ENCODE data around the gene TRPV6.

Gene TRPV6

DNA sequence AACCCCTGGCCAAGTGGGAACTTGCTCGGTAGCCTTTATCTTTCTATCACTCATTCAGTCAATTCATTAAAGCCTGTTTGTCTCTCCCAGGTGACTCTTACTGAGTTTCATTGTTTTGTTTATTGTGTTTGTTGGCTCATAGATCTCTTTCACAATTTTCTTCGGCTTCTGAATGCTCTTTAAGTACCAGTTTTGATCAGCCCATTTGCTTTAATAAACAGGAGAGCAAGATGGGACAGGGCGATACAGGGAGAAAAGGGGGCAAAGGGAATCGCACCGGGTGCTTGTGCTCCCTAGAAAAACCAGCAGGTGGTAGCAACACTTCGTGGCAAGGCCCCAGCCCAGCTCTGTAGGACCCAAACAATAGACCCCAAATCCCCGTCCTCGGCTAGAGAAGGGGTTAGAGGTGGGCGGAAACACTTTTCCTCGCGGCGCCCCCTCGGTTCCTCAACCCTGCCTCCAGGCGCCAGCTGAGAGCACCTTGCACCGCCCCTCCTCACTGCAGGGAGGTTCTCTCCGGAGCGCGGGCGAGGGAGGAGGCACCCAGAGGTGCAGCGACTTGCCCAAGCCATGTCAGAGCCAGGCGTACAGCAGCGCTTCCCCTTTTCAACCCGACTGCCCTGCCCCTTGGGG, 31.7 kb downstream of the TRPV6 start:
- DNase-seq (ENCODE audit: low read depth) = peak; percentile 57

DNA sequence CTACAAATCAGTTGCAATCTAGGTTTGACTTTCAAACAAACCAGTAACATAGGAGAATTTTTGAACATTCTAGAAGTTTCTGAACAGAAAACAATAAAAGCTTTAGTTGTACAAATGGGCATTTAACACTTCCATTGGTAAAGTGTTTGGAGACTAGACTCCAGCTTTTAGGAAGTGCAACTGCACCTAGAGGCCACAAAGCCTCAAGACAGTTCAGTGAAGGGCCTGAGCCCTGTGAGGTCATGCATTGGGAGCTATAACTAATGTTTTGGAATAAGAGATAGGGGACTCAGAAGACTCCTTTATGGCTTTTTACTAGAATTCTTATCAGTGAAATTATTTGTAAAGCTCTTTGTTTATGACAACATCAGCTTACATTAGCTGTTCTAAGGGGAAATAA, 33.6 kb downstream of the TRPV6 start:
- DNase-seq (ENCODE audit: low read depth) = no peak

DNA sequence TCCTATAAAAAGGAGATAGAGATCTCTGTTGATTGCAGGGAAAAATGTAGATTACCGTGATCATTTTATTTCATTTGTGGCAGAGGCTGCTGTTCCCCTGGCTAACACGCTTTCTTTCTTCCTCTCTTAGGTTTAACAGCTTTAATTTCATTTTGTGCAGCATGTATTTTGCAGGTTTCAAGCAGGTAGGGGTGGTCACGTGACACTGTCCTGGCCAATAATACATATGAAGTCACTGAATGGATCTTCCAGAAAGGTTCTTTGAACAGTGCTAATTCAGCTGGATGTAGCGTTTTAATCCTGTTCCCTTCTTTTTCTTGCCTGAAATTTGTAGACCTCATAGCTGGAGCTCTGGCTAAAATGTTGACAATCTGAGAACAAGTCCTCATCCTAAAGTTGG, 34.3 kb downstream of the TRPV6 start:
- DNase-seq (ENCODE audit: low read depth) = no peak

DNA sequence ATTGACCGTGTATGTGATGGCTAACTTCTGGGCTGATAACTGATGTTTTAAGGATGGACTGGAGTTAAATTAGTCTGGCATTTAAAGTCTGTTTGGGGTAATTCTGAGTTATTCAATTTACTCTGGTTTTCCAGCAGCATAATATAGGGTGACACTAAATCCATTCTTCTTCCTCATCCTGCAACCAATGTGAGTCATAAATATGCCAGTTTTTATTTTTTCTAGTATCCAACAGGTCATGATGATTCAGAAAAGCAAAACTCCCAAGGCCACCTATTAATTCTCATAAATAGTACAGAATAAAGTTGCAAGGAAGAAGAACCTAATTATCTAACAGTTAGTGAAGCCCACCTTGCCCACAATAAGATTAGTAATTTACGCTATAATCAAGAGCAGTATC, 38.2 kb downstream of the TRPV6 start:
- no peak for DNase-seq (ENCODE audit: low read depth)

DNA sequence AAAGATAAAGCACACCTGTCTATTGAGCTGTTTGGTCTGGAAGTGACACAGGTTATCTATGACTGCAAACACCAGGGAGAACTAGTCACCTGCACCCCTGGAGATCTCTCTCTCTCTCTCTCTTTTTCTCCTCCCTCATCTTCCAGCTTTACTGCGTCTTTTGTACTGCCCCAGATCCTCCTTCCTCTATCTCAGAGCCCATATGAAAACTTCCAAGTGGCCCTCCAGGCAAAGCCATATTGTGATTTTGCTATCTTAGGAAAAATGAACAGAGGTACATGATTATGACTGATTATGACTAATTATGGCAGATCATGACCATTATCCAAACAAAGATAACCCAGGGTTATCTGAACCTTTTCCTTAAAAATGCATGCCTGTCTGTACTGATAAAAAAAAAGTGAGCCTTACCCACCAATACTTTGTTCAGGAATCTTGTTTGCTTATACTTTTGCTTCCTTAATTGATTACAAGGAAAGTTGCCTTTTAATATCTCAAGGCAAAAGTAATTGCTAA, 43.2 kb downstream of the TRPV6 start:
- no peak for DNase-seq (ENCODE audit: low read depth)

DNA sequence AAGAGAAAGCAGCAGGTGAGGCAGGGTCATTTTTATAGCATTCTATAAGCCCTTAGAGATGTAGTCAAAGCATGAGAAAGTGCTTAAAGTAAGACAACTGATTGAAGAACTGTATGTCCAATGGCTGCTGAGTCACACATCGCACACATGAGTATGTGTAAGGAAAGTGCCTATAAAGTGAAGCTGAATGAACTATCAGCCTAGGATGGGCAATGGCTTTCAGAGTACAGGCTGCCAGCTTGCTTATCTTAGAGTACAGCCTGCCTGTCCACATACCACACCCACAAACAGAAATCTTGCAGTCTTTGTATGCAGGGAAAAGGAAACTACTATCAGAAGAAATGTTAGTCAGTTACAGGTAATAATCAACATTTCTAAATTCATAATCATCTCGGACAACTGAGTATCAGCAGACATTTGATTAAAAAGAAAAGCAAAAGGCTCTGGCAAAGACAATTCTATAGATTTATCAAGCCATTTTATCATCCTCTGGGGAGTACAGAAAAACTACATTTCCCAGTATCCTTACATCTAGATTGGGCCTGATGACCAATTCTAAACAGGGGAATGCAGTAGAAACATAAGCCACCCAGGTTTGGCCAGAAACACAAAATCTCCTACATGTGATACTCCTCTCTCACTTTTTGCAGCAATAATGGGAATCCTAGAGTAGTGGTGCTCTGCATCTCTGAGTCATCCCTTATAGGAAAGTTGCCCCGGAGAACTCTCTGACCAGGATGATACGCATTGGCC, 46.9 kb downstream of the TRPV6 start:
- no peak for DNase-seq (ENCODE audit: low read depth)

DNA sequence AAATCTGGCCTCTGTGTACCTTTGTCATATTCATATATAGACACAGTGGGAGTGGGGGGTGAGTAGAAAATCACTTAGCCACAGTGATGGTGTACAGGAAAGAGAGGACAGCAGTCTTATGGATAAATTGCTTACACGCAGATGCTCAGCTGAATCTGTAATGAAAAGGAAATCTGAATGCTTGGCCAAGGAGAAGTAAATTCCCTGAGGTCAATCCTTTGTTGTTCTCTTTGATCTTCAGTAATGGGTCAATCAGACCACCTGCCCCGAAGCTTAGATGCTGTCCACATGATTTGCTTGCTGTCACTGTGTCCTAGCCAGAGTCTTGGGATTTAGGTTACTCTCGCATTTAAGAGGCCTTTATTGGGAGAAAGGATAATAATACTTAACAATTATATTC, 49.1 kb downstream of the TRPV6 start:
- no peak for DNase-seq (ENCODE audit: low read depth)

DNA sequence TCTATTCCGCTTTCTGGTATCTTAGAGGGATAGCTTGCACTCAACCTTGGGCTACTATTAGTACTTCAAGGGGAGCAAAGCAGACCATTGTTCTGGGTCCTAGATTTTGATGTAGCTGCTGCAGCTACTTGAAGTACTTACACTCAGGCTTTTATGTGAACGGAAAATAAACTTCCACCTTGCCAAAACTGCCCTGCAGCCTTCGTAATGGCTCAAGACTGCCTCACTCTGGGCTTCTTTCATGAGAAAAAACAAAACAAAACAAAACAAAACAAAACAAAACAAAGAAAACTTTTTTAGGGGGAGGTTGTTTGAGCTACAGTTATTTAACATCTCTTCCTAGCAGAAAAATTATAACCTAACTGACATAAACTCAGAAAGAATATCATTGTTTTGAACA, 50.1 kb downstream of the TRPV6 start:
- no peak for DNase-seq (ENCODE audit: low read depth)

DNA sequence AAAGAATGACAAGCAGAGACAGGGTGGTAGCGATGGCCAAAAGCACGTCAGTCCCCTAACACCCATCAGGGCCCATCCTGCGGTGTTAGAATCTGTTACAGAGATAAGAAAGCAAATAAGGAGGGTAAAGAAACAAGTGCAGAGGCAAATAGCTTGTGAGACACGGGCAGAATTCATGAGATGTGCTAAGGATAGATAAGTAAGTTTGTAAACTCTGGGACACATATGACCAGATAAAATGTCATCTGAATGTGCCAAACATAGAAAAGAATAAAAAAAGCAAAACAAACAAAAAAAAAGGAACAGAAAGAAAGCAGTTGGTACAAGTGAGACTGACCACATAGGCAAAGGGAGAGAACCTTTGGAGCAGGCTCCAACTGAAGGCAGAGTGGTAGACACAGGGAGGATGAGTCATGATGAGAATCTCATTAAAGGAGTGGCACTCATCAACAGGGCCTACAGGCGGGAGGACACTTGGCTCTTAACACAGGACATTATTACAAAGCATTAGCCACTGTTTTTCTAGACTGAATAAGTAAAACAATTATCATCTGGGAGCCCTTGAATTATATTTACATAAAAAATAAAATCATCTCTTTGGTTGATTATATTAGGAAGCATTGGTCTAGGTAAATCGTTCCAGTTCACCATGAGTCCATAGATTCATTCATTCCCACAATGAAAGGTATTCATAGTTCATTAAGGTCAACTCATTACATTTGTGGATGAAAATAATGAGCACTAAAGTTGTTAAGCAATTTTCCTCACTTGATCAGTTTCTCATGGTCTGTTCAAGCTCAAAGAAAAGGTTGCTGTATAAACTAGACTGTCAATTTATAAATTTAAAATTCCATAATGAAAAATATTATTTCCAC, 52.1 kb downstream of the TRPV6 start:
- DNase-seq (ENCODE audit: low read depth) = no peak

DNA sequence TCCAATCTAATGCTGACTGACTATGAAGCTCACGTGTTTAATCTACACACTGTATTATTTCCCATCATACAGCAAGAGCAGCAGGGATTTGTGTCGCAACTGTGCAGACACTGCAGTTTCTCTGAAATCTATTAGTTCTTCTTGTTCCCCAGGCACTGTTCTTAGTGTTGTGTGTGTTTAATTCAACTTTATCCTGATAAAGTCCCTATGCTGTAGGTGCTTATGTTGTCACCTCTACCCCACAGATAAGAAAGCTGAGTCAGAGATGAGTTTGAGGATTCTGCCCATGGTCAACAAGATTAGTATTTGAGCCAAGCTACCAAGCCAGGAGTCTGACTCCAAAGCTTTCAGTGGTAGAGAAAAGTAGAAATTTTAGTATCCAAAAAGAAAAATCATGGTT, 53.1 kb downstream of the TRPV6 start:
- no peak for DNase-seq (ENCODE audit: low read depth)

DNA sequence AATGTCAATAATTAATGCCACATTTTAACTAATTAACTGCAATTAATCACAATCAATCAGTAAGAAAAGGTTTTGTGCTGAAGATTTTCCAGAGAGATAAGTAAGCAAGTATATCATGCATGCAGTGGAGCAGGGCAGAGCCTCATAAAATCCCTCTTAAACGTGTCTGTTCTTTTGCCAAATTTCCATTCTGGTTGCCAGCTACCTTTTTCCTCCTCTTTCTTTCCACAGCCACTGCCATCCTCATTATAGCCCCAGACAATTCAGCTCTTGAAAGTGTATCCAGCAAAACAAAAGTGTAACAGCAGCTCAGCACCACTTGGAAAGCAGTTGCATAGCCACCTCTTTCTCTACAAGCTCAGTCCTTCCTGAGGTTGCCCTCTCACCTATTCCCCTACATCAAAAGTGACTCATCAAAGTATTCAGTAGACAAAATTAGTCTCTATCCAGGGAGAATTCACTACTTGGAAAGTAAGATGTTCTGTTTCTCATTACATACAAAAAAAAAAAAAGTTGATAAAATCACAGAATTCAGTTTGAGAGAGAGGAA, 57.5 kb downstream of the TRPV6 start:
- DNase-seq (ENCODE audit: low read depth) = no peak

DNA sequence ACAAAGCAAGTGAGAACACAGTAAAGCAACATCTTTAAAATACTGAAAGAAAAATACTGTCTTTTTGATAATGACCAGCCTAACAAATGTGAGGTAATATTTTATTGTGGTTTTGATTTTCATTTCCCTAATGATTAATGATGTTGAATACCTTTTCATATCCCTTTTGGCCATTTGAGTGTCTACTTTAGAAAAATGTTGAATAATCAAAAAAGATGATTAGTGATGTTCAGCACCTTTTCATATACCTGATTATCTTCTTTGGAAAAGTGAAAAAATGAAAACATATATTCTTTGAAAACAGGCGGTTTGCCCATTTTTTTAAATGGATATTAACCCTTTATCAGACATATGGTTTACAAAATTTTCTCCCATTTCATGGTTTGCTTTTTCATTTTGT, 62.8 kb downstream of the TRPV6 start:
- DNase-seq (ENCODE audit: low read depth) = no peak
